ENCODE data around the gene NPIPA2. TPM values are rescaled to one million over a fixed set of nuclear protein-coding genes. Genes with fewer than 3 reads are reported as not detected.
"Not testable (repeated sequence)": the region's sequence is repeated elsewhere in the genome, so short reads cannot be mapped to it uniquely, and the experiment has no call there.

The NPIPA2 gene
- 9.8 TPM for total RNA-seq

DNA sequence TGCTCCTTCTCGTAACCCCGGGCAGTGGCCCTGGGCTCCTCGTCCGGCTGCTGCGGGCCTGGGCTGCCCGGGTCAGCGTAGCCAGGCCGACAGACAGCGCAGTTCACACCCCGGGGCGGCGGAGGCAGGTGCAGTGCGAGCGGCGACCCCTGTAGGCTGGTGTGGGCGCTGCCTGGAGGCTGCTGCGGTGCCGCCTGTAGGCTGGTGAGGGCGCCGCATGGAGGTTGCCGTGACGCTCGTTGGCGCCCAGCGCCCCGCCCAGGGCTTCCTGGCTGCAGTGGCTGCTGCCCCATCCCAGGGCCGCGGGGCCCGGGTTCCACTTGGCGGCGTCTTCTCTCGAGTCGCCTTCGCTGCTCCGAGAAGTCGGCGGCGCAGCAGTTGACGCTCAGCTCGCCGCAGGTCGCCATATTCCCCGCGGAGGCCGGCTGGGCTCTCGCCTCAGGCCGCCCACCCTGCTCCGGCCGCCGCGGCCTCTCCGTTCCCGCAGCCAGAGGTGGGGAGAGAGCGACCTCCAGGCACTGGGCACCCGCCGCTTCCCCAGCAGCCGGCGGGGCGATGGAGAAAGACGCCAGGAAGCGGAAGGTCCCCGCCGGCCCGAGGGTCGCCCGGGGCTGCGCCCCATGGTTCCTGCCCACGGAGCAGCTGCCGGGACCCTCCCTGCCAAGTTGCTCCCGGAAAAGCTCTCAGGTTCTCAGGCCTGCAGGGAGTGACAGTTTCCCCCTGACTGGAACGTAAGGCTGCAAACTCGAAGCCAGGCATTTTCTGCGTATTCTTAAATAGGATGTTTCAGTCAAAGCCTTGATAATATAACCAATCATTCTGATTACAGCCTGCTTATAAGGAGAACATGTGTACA lies at the start of gene NPIPA2:
Gene NPIPA2, plus strand, starts transcription at position 261 of the 856 bp plus-strand sequence. CDS start 5,533 bp downstream, outside the sequence.
- intact Hi-C loops (cut with DNase I); DNase-seq (ENCODE audit: low spot score): not testable (repeated sequence)
- peak; percentile 93 for ATAC-seq

DNA sequence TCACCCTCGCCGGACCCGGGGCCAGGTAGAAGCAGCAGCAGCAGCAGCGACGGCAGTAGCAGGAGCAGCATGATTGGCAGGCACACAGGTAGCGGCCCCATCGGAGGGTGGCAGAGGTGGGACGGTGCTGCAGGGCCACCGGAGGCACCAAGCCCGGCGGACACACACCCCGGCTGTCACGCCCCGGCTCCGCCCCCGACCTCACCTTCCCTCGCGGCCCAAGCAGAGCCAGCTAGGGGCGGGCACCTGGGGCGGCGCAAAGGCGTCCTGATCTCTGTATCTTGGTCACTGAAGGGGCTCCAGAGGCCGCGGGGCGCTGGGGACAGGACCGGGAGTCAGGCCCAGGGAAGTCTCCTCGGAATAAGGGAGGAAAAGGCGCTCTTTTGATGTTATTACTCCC lies 48.2 kb upstream of the NPIPA2 start, which contains the start of gene PLA2G10:
Gene PLA2G10, minus strand, starts transcription at position 180 of the 400 bp plus-strand sequence. Its CDS starts 79 bp downstream, at position 101.
- ATAC-seq = not testable (repeated sequence)

DNA sequence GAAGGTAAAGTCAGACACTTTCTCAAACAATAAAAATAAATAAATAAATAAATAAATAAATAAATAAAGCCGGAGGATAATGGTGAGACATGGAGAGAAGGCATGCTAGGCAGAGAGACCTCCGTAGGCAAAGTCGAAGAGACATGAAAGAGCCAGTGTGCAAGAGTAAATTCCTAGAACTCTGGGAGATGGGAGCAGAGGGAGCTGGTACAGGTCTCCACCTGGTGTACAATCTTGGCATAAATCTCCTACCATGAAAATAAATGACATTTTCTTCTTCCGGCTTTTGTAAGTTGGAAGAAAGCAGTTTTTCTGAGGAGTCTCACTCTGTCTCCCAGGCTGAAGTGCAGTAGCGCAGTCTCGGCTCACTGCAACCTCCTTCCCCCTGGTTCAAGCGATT lies 40.5 kb upstream of the NPIPA2 start:
- ATAC-seq; DNase-seq (ENCODE audit: low spot score); intact Hi-C loops (cut with DNase I): not testable (repeated sequence)

More for the DNA sequence above, 48.2 kb upstream of the NPIPA2 start, which contains the start of gene PLA2G10:
- intact Hi-C loops (cut with DNase I); DNase-seq (ENCODE audit: low spot score): not testable (repeated sequence)

GRCh38 chr16:14702672-14703071 lies 39.7 kb upstream of the NPIPA2 start:
- DNase-seq (ENCODE audit: low spot score); ATAC-seq; intact Hi-C loops (cut with DNase I): not testable (repeated sequence)

- ATAC-seq = peak; percentile 93
- DNase-seq (ENCODE audit: low spot score); intact Hi-C loops (cut with DNase I): not testable (repeated sequence)
Measured at GRCh38 chr16:14703156-14704011, 38.9 kb upstream of the NPIPA2 start, which contains the start of gene NPIPA3. NPIPA3 (plus strand) TSS chr16:14703411; CDS start chr16:14708944, 5,533 bp downstream.

- DNase-seq (ENCODE audit: low spot score); ATAC-seq; intact Hi-C loops (cut with DNase I): not testable (repeated sequence)
Measured at GRCh38 chr16:14733233-14733632, 9.1 kb upstream of the NPIPA2 start.

GRCh38 chr16:14740832-14741385 lies 1.4 kb upstream of the NPIPA2 start:
- DNase-seq (ENCODE audit: low spot score); intact Hi-C loops (cut with DNase I); ATAC-seq: not testable (repeated sequence)

DNA sequence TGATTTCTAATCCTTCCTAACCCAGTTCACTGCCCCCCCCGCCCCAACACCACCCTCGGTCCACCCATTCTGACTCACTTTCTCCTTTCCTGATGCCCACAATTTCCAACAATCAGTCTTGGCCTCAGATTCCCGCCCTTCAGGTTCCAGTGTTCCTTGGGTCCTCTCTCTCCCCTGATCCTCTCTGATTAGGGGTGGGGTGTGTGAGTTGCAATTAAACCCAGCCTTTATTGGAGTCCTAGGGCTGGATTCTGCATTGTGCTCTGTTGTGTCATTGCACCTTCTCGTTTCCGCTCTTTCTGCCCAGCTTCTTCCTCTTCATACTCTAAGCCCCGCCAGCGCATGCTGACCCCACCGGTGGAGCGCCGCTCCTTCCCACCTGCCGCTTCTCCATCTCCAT lies 539 bp upstream of the NPIPA2 start:
- DNase-seq (ENCODE audit: low spot score); intact Hi-C loops (cut with DNase I); ATAC-seq: not testable (repeated sequence)

GRCh38 chr16:14773654-14774053 lies 31.3 kb downstream of the NPIPA2 start:
- intact Hi-C loops (cut with DNase I); DNase-seq (ENCODE audit: low spot score); ATAC-seq: not testable (repeated sequence)

DNA sequence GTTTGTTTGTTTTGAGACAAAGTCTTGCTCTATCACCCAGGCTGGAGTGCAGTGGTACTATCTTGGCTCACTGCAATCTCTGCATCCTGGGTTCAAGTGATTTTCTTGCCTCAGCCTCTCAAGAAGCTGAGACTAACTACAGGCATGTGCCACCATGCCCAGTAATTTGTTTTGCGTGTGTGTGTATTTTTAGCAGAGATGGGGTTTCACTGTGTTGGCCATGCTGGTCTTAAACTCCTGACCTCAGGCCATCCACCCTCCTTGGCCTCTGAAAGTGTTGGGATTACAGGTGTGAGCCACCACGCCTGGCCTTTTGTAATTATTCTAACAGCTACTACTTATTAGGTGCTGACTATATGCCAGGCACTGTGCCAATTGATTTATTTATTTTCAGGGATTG lies 33.3 kb downstream of the NPIPA2 start:
- ATAC-seq; DNase-seq (ENCODE audit: low spot score); intact Hi-C loops (cut with DNase I): not testable (repeated sequence)

DNA sequence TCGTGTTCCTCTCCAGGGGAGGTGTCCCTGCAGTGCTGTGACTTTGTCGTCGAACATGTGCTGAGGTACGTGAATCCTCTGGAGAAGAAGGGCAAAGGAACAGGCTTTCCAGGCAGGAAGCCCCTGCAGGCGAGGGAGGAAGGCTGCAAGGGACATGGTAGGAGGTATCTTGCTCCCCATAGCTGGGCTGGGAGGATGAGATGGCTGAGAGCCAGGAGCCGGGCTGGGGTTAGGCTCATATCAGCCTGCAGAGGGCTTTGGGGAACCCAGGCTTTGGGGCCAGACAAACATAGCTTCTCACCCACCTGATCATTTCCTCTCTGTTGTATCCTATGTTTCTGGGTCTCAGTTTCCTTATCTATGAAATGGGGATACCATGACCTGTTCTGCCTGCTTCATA lies 34.4 kb downstream of the NPIPA2 start:
- DNase-seq (ENCODE audit: low spot score); intact Hi-C loops (cut with DNase I); ATAC-seq: not testable (repeated sequence)

GRCh38 chr16:14779368-14779877 lies 37.1 kb downstream of the NPIPA2 start:
- intact Hi-C loops (cut with DNase I); DNase-seq (ENCODE audit: low spot score); ATAC-seq: not testable (repeated sequence)

GRCh38 chr16:14786180-14786579 lies 43.8 kb downstream of the NPIPA2 start:
- ATAC-seq; DNase-seq (ENCODE audit: low spot score); intact Hi-C loops (cut with DNase I): not testable (repeated sequence)

DNA sequence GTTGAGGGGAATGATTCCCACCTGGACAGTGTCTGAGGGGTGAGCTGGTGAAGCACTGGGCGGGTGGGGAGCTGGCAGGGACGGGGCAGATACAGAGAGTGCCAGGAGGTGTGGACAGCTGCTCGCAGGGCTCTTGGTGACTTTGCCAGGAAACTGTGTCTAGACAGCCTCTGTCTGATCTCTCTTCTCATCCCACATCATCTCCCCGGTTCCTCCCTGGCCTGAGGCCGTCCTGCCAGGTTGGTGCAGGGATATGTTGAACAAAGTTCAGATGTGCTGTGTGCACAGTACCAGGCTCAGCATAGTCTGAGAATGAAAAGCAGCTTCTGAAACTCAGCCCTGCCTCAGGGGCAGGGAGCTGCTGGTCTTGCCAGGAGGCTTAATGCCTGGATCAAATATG lies 47.2 kb downstream of the NPIPA2 start:
- intact Hi-C loops (cut with DNase I); ATAC-seq; DNase-seq (ENCODE audit: low spot score): not testable (repeated sequence)

GRCh38 chr16:14790320-14790956 lies 48.1 kb downstream of the NPIPA2 start:
- intact Hi-C loops (cut with DNase I); DNase-seq (ENCODE audit: low spot score); ATAC-seq: not testable (repeated sequence)

- ATAC-seq; DNase-seq (ENCODE audit: low spot score); intact Hi-C loops (cut with DNase I): not testable (repeated sequence)
Measured at GRCh38 chr16:14792914-14793313, 50.6 kb downstream of the NPIPA2 start.

GRCh38 chr16:14797558-14797957 lies 55.2 kb downstream of the NPIPA2 start:
- DNase-seq (ENCODE audit: low spot score); intact Hi-C loops (cut with DNase I); ATAC-seq: not testable (repeated sequence)

DNA sequence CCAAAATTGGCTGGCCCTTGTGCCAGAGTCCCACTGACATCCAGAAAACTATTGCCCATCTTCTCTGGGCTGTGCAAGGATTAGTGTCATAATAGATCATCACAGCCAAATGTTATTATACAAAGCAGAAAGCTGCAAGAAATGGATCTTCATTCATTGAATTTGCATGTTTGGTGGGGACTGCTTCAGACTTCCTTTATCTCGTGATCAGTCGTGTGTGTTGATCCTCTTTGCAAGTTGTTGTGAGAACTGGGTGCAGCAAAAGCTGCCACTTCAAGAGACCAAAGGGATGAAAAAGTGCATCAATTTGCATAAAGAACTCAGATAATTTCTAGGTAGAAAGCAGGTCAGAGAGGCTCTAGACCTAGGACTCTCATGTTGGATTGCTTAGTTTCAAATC lies 61.2 kb downstream of the NPIPA2 start:
- DNase-seq (ENCODE audit: low spot score); ATAC-seq; intact Hi-C loops (cut with DNase I): not testable (repeated sequence)
